ENCODE data around the gene RANBP3L. TPM values are rescaled to one million over a fixed set of nuclear protein-coding genes. Genes with fewer than 3 reads are reported as not detected.

RANBP3L gene
- total RNA-seq, 1 experiment from 2014 or later, result not detected

GRCh38 chr5:36238502-36239295, 63.0 kb downstream of the RANBP3L start:
- H3K27ac ChIP-seq (ENCODE audit: insufficient read length, low read depth, low read length), result no peak overlapping the region
- H3K4me3 Mint-ChIP-seq, result no peak overlapping the region

More at GRCh38 chr5:36238502-36239295, 63.0 kb downstream of the RANBP3L start:
- Histone ChIP-seq H3K79me1 (ENCODE audit: insufficient read depth, low read depth, low read length, poor library complexity, severe bottlenecking) (no peaks in the 10 kb centered on the region), H2BK12ac (ENCODE audit: insufficient read length, low read depth, low read length) (no peak overlapping the region), H3K4me1 (ENCODE audit: insufficient read depth, low read length) (no peaks in the 10 kb centered on the region), H4K91ac (ENCODE audit: insufficient read length, low read depth, low read length) (no peak overlapping the region), H3K4me2 (ENCODE audit: insufficient read depth, insufficient read length, low read length) (no peak overlapping the region), H3K14ac (ENCODE audit: insufficient read depth, low read length) (no peak overlapping the region), H2BK120ac (ENCODE audit: low read depth, low read length, poor library complexity, severe bottlenecking) (no peak overlapping the region), H2BK20ac (ENCODE audit: low read depth, low read length, poor library complexity, severe bottlenecking) (no peak overlapping the region), H2AK5ac (ENCODE audit: insufficient read length, low read length) (no peak overlapping the region), H4K5ac (ENCODE audit: insufficient read length, low read depth, low read length) (no peak overlapping the region), H2BK5ac (ENCODE audit: insufficient read length, low read length) (no peak overlapping the region), H3K27me3 (ENCODE audit: insufficient read depth, low read length) (no peaks in the 10 kb centered on the region; the same call in 1 of the 2 replicates), H4K8ac (replicated peaks; ENCODE audit: insufficient read length, low read depth, low read length) (no peak overlapping the region), H3K56ac (ENCODE audit: insufficient read length, low read depth, low read length) (no peak overlapping the region), H4K20me1 (ENCODE audit: control insufficient read depth, insufficient read depth, insufficient read length) (no peaks in the 10 kb centered on the region), H3K23ac (ENCODE audit: insufficient read length, low read depth, low read length) (no peak overlapping the region), H3K4ac (ENCODE audit: low read depth, low read length) (no peak overlapping the region), H3K23me2 (ENCODE audit: insufficient read length, low read depth, low read length, poor library complexity, severe bottlenecking) (no peaks in the 10 kb centered on the region), H3K79me2 (ENCODE audit: insufficient read depth, low read length) (no peaks in the 10 kb centered on the region), H2BK15ac (ENCODE audit: low read depth, low read length) (no peak overlapping the region), H3T11ph (ENCODE audit: low read length) (no peak overlapping the region), H3K9me3 (ENCODE audit: control insufficient read depth, low read depth, low read length) (no peaks in the 10 kb centered on the region), H2AFZ (ENCODE audit: low read length) (no peak overlapping the region), H3K18ac (ENCODE audit: insufficient read length, low read depth, low read length) (no peak overlapping the region), H3K9ac (ENCODE audit: extremely low read depth, insufficient read length, low read length) (no peak overlapping the region)
- Mint-ChIP-seq H3K9me3 (peaks cover 5 to 11% of the 10 kb centered on the region in 2 experiments; a peak in 3 of 5 replicates), H3K4me1 (peaks cover 25 to 31% of the 10 kb centered on the region in 2 experiments), H3K27ac (no peak overlapping the region), H3K27me3 (ENCODE audit: low read depth) (peaks cover 13% of the 10 kb centered on the region), H3K36me3 (ENCODE audit: insufficient read depth in 1 of 3, low read depth in 3 of 3) (peaks cover 0 to 14% (median 2%) of the 10 kb centered on the region in 3 experiments; a peak in 3 of 7 replicates)
- TF ChIP-seq, protein P1, sequence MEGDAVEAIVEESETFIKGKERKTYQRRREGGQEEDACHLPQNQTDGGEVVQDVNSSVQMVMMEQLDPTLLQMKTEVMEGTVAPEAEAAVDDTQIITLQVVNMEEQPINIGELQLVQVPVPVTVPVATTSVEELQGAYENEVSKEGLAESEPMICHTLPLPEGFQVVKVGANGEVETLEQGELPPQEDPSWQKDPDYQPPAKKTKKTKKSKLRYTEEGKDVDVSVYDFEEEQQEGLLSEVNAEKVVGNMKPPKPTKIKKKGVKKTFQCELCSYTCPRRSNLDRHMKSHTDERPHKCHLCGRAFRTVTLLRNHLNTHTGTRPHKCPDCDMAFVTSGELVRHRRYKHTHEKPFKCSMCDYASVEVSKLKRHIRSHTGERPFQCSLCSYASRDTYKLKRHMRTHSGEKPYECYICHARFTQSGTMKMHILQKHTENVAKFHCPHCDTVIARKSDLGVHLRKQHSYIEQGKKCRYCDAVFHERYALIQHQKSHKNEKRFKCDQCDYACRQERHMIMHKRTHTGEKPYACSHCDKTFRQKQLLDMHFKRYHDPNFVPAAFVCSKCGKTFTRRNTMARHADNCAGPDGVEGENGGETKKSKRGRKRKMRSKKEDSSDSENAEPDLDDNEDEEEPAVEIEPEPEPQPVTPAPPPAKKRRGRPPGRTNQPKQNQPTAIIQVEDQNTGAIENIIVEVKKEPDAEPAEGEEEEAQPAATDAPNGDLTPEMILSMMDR (conservative IDR thresholded peaks at IDR 0.05), result no peak
- no peak for DNase-seq
- no CpG with 5 or more reads among the region's 2 CpGs for WGBS (ENCODE audit: extremely low coverage, insufficient read length, low lambda C conversion rate)
